SK-N-SH (cell line): ENCODE results near the gene COP1. TPM values are rescaled to one million over a fixed set of nuclear protein-coding genes. Genes with fewer than 3 reads are reported as not detected.

Experiments used
- CTCF ChIA-PET: fragments of 300-600, 350-600 bp; formaldehyde crosslinking; extraction: SDS; loops from one replicate; lab custom pipeline; 2021; lab: Yijun Ruan, JAX
- POLR2A ChIA-PET: fragments of 350-600 bp; sonication (Branson Sonifier 250); formaldehyde crosslinking; extraction: SDS; loops from one replicate; lab custom pipeline; 2020; ENCODE audit warnings: antibody characterized with exemption, inconsistent platforms; lab: Yijun Ruan, JAX
- DNase-seq: peaks from one replicate; pipeline ENCODE4 v3.0.0; 2012
- H2AFZ ChIP-seq: fragments of 200-600 bp; sonication (generic); 2 replicates; pipeline ENCODE4 v1.8.1; 2016; ENCODE audit warnings: antibody characterized with exemption, mild to moderate bottlenecking, low read depth
- H3F3A ChIP-seq: fragments of 200-600 bp; sonication (generic); replicated peaks from 2 replicates; pipeline ENCODE3; 2016; ENCODE audit warnings: antibody characterized with exemption, mild to moderate bottlenecking; ENCODE audit not compliant: insufficient read depth
- H3K27ac ChIP-seq, 2 experiments: fragments of 200-500 bp in 1 of 2; fragments of 200-600 bp in 1 of 2; sonication (Bioruptor generic) in 1 of 2; sonication (generic), shearing (Covaris generic) in 1 of 2; 2 replicates each; pipeline versions ENCODE4 v1.5.1 to v1.6.1; 2014 to 2016; ENCODE audit warnings: low read depth in 2 of 2, inconsistent platforms in 1 of 2, low read length in 1 of 2, mild to moderate bottlenecking in 1 of 2, mixed read lengths in 1 of 2
- H3K27me3 ChIP-seq: fragments of 200-600 bp; sonication (generic), shearing (Covaris generic); 2 replicates; pipeline ENCODE4 v1.6.1; 2016; ENCODE audit warnings: mixed run types; ENCODE audit not compliant: insufficient read depth
- H3K36me3 ChIP-seq, 2 experiments: fragments of 200-500 bp in 1 of 2; fragments of 200-600 bp in 1 of 2; sonication (Bioruptor generic) in 1 of 2; sonication (generic) in 1 of 2; replicated peaks in 1 of 2; 2 replicates each; pipeline versions ENCODE3 to v1.5.1; 2014 to 2016; ENCODE audit warnings: low read length in 1 of 2, mild to moderate bottlenecking in 1 of 2; ENCODE audit not compliant: insufficient read depth in 2 of 2, control insufficient read depth in 1 of 2
- H3K4me1 ChIP-seq, 2 experiments: fragments of 200-500 bp in 1 of 2; fragments of 200-600 bp in 1 of 2; sonication (Bioruptor generic) in 1 of 2; sonication (generic), shearing (Covaris generic) in 1 of 2; 2 replicates each; pipeline versions ENCODE4 v1.5.1 to v1.6.1; 2014 to 2016; ENCODE audit warnings: low read depth in 1 of 2, low read length in 1 of 2, mixed run types in 1 of 2; ENCODE audit not compliant: insufficient read depth in 2 of 2, control insufficient read depth in 1 of 2
- H3K4me2 ChIP-seq: fragments of 200-600 bp; sonication (generic), shearing (Covaris generic); 2 replicates; pipeline ENCODE4 v1.6.1; 2017; ENCODE audit warnings: mixed run types
- H3K4me3 ChIP-seq, 2 experiments: fragments of 200-500 bp in 1 of 2; fragments of 200-600 bp in 1 of 2; sonication (Bioruptor generic) in 1 of 2; sonication (generic), shearing (Covaris generic) in 1 of 2; 2 replicates each; pipeline versions ENCODE4 v1.5.1 to v1.8.1; 2014 to 2016; ENCODE audit warnings: low read depth in 2 of 2, inconsistent platforms in 1 of 2, low read length in 1 of 2, mild to moderate bottlenecking in 1 of 2, mixed read lengths in 1 of 2, moderate library complexity in 1 of 2
- H3K79me2 ChIP-seq: fragments of 200-600 bp; sonication (generic); 2 replicates; pipeline ENCODE4 v1.8.1; 2017; ENCODE audit warnings: mild to moderate bottlenecking; ENCODE audit not compliant: insufficient read depth
- H3K9ac ChIP-seq: fragments of 200-600 bp; sonication (generic); 2 replicates; pipeline ENCODE4 v1.6.1; 2017; ENCODE audit warnings: mixed run types
- H3K9me2 ChIP-seq: fragments of 200-600 bp; sonication (generic); 2 replicates; pipeline ENCODE4 v1.6.1; 2017; ENCODE audit warnings: mixed run types
- H3K9me3 ChIP-seq: fragments of 200-600 bp; sonication (generic); 2 replicates; pipeline ENCODE4 v1.6.1; 2017; ENCODE audit warnings: mixed run types, mild to moderate bottlenecking, moderate library complexity
- H4K20me1 ChIP-seq: fragments of 200-600 bp; sonication (generic); 2 replicates; pipeline ENCODE4 v1.6.1; 2017; ENCODE audit warnings: mild to moderate bottlenecking, mixed run types; ENCODE audit not compliant: insufficient read depth
- CHD2 ChIP-seq: fragments of 150-350 bp; IDR thresholded peaks from 2 replicates; pipeline ENCODE4 v1.6.1; 2018; ENCODE audit warnings: low read length; ENCODE audit not compliant: partially characterized antibody
- ELF1 ChIP-seq: IDR thresholded peaks from 2 replicates; pipeline ENCODE4 v1.4.0; 2012
- EP300 ChIP-seq, 2 experiments: IDR thresholded peaks; 2 replicates each; pipeline versions ENCODE4 v1.4.0 to v1.6.1; 2012; ENCODE audit warnings: borderline replicate concordance in 1 of 2, low read depth in 1 of 2, low read length in 1 of 2
- FOXM1 ChIP-seq: IDR thresholded peaks from 2 replicates; pipeline ENCODE4 v1.4.0; 2012; ENCODE audit warnings: low read depth, mild to moderate bottlenecking
- GABPA ChIP-seq: IDR thresholded peaks from 2 replicates; pipeline ENCODE4 v1.4.0; 2012; ENCODE audit warnings: low read depth, mild to moderate bottlenecking
- IRF3 ChIP-seq: fragments of 150-350 bp; IDR thresholded peaks from 2 replicates; pipeline ENCODE4 v1.6.1; 2016; ENCODE audit warnings: mild to moderate bottlenecking, low read depth, low read length
- JUND ChIP-seq: IDR thresholded peaks from 2 replicates; pipeline ENCODE4 v1.4.0; 2012
- MAX ChIP-seq: IDR thresholded peaks from 2 replicates; pipeline ENCODE4 v1.4.0; 2012; ENCODE audit warnings: low read depth
- MEF2A ChIP-seq: IDR thresholded peaks from 2 replicates; pipeline ENCODE4 v1.4.0; 2012; ENCODE audit warnings: low read depth, borderline replicate concordance
- NFIC ChIP-seq: IDR thresholded peaks from 2 replicates; pipeline ENCODE4 v1.4.0; 2012; ENCODE audit warnings: borderline replicate concordance
- NRF1 ChIP-seq: IDR thresholded peaks from 2 replicates; pipeline ENCODE4 v1.6.1; 2012; ENCODE audit warnings: low read depth, mild to moderate bottlenecking, low read length
- RAD21 ChIP-seq: IDR thresholded peaks from 2 replicates; pipeline ENCODE4 v1.6.1; 2012; ENCODE audit warnings: mild to moderate bottlenecking, low read length
- RCOR1 ChIP-seq: fragments of 150-350 bp; IDR thresholded peaks from 2 replicates; pipeline ENCODE4 v1.6.1; 2017; ENCODE audit warnings: antibody characterized with exemption, low read length
- REST ChIP-seq: IDR thresholded peaks from 2 replicates; pipeline ENCODE4 v1.6.1; 2012; ENCODE audit warnings: mild to moderate bottlenecking, low read depth, low read length, moderate library complexity
- RFX5 ChIP-seq: IDR thresholded peaks from 2 replicates; pipeline ENCODE4 v1.6.1; 2012; ENCODE audit warnings: mild to moderate bottlenecking, improper control_type of control experiment, low read length
- SIN3A ChIP-seq: IDR thresholded peaks from 2 replicates; pipeline ENCODE4 v1.6.1; 2012; ENCODE audit warnings: low read depth, mild to moderate bottlenecking, low read length, moderate library complexity, borderline replicate concordance
- SMC3 ChIP-seq: IDR thresholded peaks from 2 replicates; pipeline ENCODE4 v1.6.1; 2012; ENCODE audit warnings: low read depth, low read length, improper control_type of control experiment
- TCF12 ChIP-seq: IDR thresholded peaks from 2 replicates; pipeline ENCODE4 v1.4.0; 2012
- TEAD4 ChIP-seq: IDR thresholded peaks from 2 replicates; pipeline ENCODE4 v1.4.0; 2012; ENCODE audit warnings: mild to moderate bottlenecking, borderline replicate concordance; ENCODE audit not compliant: insufficient read depth
- USF2 ChIP-seq: fragments of 150-350 bp; IDR thresholded peaks from 2 replicates; pipeline ENCODE4 v1.6.1; 2017; ENCODE audit warnings: antibody characterized with exemption, low read length, low read depth, borderline replicate concordance
- WGBS: methylation state at CpG from one replicate; pipeline ENCODE4 v1.1.6; 2017; ENCODE audit warnings: low lambda C conversion rate; 5-methylcytosine and 5-hydroxymethylcytosine counted together
- polyA plus RNA-seq, 3 experiments: library from polyadenylated mRNA; depleted of rRNA; stranded (reverse); fragments of >200 nt; gene quantifications; 2 replicates each; pipeline ENCODE4 v1.2.3, GENCODE V29; 2012

Gene COP1
- polyA plus RNA-seq, 1 of the 3 experiments (the other 2 are of a cell fraction): 10.3 TPM

- Histone ChIP-seq H3K36me3 (peaks cover 36 to 56% of the 10 kb centered on the region in 2 experiments), H3K4me1 (no peaks in the 10 kb centered on the region), H3K9ac (no peak overlapping the region), H3K9me3 (peaks cover 19% of the 10 kb centered on the region; the same call in 1 of the 2 replicates), H4K20me1 (no peaks in the 10 kb centered on the region), H3K9me2 (no peaks in the 10 kb centered on the region; the same call in 1 of the 2 replicates), H3K4me3 (no peak overlapping the region), H3K27ac (no peak overlapping the region), H3F3A (peaks cover 10% of the 10 kb centered on the region), H3K27me3 (no peaks in the 10 kb centered on the region), H3K79me2 (peaks cover 76% of the 10 kb centered on the region), H2AFZ (no peak overlapping the region), H3K4me2 (no peak overlapping the region)
- DNase-seq: no peak
- WGBS: 97% methylated on average over 3 of the region's 3 CpGs
- POLR2A ChIA-PET: no interaction called here
- CTCF ChIA-PET: no interaction called here
- TF ChIP-seq JUND (no peak), FOXM1 (no peak), GABPA (no peak), EP300 (IDR thresholded peaks at IDR 0.05; ENCODE audit: borderline replicate concordance in 1 of 2, low read depth in 1 of 2, low read length in 1 of 2) (no peak), NFIC (no peak), SMC3 (no peak), NRF1 (no peak), CHD2 (no peak), USF2 (no peak), IRF3 (no peak), MAX (no peak), ELF1 (no peak), TEAD4 (no peak), RFX5 (no peak), RAD21 (no peak), MEF2A (no peak), RCOR1 (no peak), TCF12 (no peak), SIN3A (no peak), REST (no peak)
These were observed 49.1 kb downstream of the COP1 start for GRCh38 chr1:176157995-176158394.
